ENCODE data around the gene ARAP3.

Gene ARAP3

GRCh38 chr5:141635646-141636045, 46.4 kb downstream of the ARAP3 start:
- no peak for TF ChIP-seq CTCF (IDR thresholded peaks at IDR 0.05; ENCODE audit: low read depth, low read length)
- DNase-seq (ENCODE audit: extremely low read depth, low read depth) = no peak

GRCh38 chr5:141634720-141635119, 47.3 kb downstream of the ARAP3 start:
- no peak for TF ChIP-seq CTCF (IDR thresholded peaks at IDR 0.05; ENCODE audit: low read depth, low read length)
- DNase-seq (ENCODE audit: extremely low read depth, low read depth) = no peak

GRCh38 chr5:141633871-141634561, 48.0 kb downstream of the ARAP3 start:
- TF ChIP-seq CTCF (IDR thresholded peaks at IDR 0.05; ENCODE audit: low read depth, low read length) = no peak
- no peak for DNase-seq (ENCODE audit: extremely low read depth, low read depth)

GRCh38 chr5:141632650-141633049, 49.4 kb downstream of the ARAP3 start:
- TF ChIP-seq CTCF (IDR thresholded peaks at IDR 0.05; ENCODE audit: low read depth, low read length) = no peak
- DNase-seq (ENCODE audit: extremely low read depth, low read depth) = no peak

- no peak for TF ChIP-seq CTCF (IDR thresholded peaks at IDR 0.05; ENCODE audit: low read depth, low read length)
- no peak for DNase-seq (ENCODE audit: extremely low read depth, low read depth)
These were observed 51.4 kb downstream of the ARAP3 start for GRCh38 chr5:141630570-141631140.

- no peak for DNase-seq (ENCODE audit: extremely low read depth, low read depth)
These were observed 53.7 kb downstream of the ARAP3 start for GRCh38 chr5:141628175-141628788.

More at GRCh38 chr5:141628175-141628788, 53.7 kb downstream of the ARAP3 start:
- TF ChIP-seq CTCF (IDR thresholded peaks at IDR 0.05; ENCODE audit: low read depth, low read length) = no peak

Measured in AG09319 (cell line).